ENCODE measurements around the gene TUBB1.
"Not testable (repeated sequence)": the region's sequence is repeated elsewhere in the genome, so short reads cannot be mapped to it uniquely, and the experiment has no call there.

The TUBB1 gene

DNA sequence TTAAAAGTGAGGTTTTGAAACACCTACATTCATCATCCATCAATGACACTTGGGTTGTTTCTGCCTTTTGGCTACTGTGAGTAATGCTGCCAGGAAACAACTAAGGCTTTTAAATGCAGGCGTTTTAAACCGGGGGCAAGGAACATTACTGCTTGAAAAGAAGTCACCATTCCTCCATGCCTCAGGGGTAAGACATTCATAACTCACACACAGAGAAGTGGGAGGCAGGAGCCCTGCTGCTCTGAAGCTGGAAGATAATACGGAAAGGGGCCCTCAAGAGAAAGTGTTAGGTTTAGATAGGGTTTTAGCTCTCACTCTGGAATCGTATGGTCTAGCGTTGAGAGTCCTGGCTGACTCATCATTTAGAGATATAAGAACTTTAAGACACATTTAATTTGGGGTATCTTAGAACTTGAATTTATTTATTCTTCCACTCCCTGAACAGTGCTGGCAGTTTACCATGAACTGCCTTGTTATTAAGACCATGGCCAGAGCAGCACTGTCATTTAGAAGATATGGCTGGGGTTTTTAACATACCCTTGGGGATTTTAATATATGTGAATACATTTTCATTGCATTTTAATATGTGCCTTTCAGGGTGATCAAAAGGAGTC, 1.8 kb downstream of the TUBB1 start:
- peak; percentile 62 for DNase-seq (ENCODE audit: low read depth, low spot score)

DNA sequence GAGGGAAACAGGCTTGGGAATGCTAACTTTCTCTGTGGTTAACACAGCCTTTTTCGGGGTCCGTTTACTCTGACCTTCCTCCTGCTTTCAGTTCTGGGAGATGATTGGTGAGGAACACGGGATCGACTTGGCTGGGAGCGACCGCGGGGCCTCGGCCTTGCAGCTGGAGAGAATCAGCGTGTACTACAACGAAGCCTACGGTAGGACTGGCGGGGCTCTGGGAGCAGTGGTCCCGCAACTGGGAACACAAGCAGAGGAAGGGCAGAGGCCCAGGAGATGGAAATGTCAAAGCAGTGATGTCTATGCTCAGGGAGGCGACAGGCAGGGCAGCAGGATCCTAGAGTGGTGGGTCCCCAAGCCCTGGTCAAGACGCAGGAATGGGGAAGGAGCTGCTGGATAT, 3.5 kb downstream of the TUBB1 start:
- no peak for DNase-seq (ENCODE audit: low read depth, low spot score)

DNA sequence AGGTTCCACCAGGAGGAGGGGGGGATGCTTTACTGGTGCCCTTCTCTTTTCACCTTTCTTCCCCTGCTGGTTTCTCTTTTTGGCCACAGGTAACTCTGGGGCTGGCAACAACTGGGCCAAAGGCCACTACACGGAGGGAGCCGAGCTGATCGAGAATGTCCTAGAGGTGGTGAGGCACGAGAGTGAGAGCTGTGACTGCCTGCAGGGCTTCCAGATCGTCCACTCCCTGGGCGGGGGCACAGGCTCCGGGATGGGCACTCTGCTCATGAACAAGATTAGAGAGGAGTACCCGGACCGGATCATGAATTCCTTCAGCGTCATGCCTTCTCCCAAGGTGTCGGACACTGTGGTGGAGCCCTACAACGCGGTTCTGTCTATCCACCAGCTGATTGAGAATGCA, 4.4 kb downstream of the TUBB1 start:
- DNase-seq (ENCODE audit: low read depth, low spot score), result no peak

DNA sequence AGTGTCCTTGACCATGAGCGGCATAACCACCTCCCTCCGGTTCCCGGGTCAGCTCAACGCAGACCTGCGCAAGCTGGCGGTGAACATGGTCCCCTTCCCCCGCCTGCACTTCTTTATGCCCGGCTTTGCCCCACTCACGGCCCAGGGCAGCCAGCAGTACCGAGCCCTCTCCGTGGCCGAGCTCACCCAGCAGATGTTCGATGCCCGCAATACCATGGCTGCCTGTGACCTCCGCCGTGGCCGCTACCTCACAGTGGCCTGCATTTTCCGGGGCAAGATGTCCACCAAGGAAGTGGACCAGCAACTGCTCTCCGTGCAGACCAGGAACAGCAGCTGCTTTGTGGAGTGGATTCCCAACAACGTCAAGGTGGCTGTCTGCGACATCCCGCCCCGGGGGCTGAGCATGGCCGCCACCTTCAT, 4.9 kb downstream of the TUBB1 start:
- DNase-seq (ENCODE audit: low read depth, low spot score), result no peak

DNA sequence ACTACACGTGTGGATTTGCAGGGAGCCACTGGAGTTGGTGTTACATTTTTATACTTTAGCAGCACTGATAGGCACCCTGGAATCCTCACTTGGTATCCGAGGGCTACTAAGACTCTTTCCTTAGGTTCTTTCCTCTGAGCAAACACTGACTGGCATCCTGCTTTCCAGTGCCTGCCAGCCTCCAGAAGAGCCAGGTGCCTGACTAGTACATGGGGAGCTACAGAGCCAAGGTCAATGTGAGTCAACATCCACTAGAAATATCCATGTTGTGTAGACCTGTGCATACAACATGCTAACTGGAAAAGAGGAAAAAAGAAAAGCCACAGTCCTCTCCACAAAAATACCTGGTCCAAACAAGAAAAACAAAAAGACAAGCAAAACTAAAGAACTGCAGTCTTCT, 5.9 kb downstream of the TUBB1 start:
- DNase-seq (ENCODE audit: low read depth, low spot score), result no peak

DNA sequence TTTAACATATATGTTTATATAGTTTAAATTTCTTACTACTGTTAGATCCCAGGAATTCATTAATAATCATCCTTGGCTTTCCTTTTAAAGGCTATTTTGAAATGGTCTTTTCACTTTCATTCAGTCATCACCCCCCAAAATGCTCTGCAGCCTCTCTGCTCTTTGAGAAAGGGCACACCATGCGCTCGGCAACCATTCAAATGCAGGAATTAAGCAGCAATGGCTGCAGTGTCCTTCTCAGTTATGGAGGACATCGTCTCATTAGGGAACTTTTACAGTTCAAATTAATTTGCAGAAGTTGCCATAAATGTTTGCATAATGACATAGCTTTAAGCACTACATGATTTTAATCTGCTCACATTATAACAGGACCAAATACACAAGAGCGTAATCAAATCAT, 6.3 kb downstream of the TUBB1 start:
- DNase-seq (ENCODE audit: low read depth, low spot score), result no peak

DNA sequence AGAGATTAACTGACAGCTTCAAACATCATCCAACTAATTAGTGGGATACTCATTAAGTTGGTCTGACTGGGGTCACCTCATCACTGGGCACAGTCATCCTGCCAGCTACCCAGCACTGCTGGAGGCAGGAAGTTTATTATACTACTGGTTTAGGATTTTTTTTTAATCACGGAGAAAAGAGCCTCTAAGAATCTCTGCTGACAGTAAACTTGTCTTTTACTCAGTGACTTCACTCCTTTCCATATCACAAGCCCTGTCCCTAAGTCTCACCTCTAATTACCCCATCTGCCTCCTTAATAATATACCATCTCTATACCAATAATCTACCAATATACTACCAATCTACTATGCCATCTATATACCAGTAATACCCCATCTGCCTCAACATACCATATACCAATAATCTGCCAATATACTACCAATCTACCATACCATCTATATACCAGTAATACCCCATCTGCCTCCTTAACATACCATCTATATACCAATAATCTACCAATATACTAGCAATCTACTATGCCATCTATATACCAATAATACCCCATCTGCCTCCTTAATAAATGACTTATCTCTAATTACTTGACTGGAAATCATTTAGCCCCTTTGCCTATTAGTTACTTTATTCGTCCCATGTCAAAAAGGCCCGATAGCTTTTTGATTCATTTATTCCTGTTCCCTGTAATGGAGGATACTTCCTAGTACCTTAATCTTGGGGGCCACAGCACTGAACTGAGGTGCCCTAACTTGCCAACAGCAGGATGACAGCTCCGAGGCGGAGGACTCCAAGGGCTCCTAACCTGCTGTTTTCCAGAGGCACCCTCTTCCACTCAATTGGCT, 7.9 kb downstream of the TUBB1 start:
- no peak for DNase-seq (ENCODE audit: low read depth, low spot score)

DNA sequence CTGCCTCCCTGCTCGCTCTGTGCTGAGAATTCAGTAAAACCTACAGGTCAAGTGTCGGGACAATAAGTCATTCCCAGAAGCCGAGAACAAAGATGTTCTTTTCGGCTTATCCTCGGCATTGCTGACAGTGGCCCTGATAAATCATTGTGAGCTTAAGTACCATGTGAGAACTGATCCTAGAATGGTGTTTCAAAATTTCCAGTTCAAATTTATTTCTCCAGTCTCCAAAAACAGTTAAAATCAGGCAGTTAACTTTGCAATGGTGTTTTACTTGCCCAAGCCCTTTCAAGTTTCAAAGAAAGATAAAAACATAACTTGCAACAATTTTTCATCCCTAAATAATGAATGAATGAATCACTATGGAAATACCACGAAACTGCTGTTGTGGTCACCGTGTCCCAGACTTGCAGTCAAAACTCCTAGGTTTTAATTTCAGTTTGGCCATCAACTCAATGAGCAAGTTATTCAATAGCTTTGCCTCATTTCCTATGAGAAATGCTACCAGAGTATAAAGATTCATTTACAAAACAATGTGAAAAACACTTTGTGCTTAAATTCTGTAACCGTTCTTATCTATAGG, 8.6 kb downstream of the TUBB1 start:
- no peak for DNase-seq (ENCODE audit: low read depth, low spot score)

DNA sequence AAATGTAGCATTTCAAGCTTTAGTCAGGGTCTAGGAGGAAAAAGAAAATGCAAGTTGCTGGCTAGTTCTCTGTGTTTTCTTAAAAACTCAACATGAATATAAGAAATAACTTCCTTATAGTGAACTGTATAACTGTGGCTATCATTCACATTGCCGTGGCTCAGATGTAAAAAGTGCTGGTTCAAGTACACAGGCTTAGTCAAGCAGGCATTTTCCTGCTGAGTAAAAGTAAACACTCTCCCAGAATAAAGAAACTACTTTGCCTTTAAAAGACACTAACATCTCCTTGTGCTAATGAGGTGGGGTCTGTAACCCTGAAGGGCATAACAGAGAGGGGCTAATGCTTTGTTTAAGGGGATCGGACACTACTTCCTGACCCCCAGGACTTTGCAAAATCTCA, 9.6 kb downstream of the TUBB1 start:
- no peak for DNase-seq (ENCODE audit: low read depth, low spot score)

DNA sequence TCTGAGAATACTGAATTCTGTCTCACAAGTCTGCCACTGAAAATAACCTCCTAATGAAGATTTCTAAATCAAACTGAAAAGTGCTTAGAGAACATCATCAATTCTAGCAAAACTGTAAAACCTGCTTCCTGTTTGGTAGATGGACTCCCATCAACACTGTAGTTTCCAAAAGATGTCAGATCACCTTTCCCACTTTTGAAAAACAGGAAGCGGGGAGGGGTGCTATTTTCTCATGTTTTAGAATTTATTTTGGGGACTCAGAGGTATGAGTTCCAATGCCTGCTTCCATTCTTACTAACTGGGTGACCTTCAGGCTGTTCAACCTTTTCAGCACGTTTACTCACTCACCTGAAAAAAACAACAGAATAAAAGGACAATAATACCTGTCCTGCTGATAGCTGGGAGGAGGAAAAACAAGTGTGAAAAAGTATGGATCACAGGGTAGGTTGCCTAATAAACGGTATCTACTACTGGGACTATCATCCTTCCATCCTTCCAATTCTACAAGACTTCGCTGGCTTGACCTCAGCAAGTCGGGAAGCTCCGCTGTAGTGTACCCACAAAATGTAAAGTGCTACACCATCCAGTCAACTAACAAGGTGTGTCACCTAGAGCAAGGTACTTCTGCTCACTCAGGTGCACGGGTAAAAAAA, 11.8 kb downstream of the TUBB1 start:
- no peak for DNase-seq (ENCODE audit: low read depth, low spot score)

DNA sequence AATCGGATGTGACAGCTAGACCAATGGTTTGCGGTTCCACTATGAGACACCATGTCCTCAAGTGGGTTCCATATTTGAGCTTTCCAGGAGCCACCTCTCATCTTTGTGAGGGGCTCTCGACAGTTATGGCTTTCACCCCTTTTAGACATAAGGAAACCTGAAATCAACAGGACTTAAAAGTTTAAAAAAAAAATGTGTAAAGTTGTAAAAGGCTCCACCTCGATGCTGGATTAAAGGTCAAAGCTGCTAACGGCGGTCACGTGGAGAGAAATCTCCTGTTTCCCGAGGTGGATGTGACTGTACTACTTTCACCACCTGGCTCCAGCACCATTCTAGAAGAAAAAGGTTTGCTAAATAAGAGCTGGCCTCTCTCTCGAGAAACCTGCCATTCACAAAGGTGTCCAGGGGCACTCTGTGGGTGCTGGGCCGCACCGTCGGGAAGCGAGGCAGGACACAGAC, 12.4 kb downstream of the TUBB1 start:
- DNase-seq (ENCODE audit: low read depth, low spot score), result no peak

DNA sequence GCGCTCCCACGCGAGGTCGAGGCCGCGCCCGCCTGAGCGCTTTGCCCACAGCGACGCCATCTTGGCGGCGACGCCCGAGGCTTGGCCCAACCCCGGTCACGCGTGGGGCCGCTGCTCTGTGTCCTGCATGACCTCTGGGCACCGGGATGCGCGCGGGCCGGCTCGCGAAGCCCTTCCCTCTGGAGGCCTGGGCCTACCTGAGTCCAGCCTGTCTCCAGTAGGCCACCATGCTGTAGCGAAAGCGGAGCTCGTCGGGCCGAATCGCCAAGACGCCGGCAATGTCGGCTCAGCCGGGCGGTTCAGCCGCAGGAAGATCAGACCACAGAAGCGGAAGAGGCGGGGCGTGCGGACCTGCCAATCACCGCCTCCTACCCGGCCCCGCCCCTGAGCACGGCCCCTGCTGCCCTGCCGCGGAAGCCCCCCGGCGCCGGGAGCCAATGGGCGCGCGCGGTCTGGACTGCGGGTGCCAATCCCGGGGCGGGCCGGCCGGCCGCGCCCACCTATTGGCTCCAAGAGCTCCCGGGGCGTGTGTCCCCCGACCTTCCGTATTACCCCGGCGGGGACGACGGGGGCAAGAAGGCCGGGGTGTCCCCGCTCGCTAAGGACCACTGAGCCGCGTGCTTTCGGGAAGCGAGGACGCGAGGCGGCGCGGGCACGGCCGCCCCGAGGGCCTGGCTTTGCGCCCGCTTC, 12.9 kb downstream of the TUBB1 start, which contains the start of gene ATP5F1E:
Gene ATP5F1E (minus strand): TSS at position 313 of the 690 bp plus-strand sequence. CDS start 84 bp downstream, at position 229.
- DNase-seq (ENCODE audit: low read depth, low spot score), result peak; percentile 98

DNA sequence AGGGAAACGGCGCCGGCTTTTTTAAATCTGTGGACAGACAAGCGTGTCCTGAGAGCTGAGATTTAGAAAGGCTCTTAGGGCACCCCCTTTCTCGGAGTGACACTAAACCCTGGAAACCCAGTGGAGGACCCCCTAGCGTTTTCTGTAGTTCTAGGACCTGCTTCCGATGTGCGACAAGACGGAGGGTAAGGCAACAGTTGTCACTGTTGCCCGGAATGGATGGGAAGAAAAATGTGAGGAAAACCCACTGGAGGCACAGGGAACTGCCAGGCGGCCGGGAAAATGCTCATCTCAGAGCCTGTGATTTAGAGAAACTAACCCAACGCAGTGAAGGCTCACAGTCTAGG, 13.5 kb downstream of the TUBB1 start:
- no peak for DNase-seq (ENCODE audit: low read depth, low spot score)

DNA sequence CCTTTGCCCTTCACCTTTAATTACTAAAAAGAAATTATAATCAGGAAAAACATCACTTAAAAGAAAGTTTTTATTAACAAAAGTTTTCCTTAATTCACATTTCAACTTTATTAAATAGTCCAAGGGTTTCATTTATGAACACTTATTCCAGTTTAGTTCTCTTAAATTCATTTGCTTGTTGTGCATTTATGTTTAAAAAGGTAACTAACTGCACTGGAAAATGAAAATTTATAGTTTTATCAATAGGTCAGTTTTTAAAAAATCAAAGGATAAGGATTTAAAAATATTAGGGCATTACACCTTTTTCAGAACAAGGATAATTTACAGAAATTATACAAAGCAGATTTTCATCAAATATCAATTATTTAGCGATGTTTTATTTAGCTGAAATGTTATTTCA, 13.9 kb downstream of the TUBB1 start:
- no peak for DNase-seq (ENCODE audit: low read depth, low spot score)

DNA sequence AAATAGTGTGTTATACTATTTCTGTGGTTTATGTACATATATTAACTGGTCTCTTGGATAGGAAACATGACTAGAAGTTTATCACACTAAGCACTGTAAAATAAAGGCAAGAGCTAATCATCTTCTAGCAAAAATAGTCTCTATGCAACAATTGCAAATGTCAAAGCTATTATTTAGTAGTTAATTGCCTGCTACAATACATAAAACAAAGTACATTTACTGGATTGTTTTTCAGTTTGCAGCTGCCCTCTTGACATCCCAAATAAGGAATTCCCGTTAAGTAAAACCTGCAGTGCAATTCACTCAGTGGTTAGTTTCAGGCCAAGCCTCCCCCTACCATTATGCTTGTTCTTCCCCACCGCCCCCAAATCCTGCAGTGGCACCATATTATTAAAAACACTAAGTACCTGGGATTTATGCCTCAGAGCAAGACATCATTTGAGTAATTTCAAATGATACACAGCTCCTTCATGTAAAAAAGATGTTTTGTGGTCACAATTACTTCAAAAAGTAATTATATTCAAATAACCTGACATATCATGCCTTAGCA, 14.5 kb downstream of the TUBB1 start:
- DNase-seq (ENCODE audit: low read depth, low spot score), result no peak

DNA sequence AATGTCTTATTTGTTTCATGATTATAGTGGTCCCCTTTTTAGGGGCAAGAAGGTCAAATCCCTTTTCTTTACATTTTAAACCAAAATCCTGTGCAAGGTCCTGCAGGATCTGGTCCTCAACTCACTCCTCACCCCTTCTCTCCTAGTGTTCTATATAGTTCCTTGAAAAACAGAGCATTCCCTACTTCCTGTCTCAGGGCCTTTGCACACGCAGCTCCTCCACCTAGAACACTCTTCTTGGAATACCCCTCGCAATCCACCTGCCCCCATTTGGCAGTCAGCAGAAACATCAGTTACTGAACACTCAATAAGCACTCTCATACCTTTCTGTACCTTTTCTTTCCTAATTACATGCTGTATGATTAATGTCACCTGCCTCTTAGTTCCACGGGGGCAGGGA, 16.2 kb downstream of the TUBB1 start:
- no peak for DNase-seq (ENCODE audit: low read depth, low spot score)

DNA sequence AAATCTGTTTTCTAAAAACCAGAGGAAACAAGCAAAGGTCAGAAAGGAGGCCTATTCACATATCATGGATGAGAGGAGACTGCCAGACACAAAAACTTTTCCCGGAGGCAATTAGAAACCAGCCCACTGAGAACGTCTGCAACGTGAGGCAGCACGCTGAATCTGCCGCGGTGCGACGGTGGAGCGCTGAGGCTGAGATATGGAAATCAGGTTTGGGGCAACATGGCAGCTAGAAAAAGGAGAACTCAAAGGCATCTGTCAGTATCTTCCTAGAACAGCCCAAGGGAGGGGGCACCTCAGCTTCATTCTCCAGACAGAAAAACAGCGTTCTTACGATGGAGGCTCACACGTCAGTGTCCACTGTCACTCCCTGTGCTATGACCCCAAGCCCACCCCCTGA, 18.2 kb downstream of the TUBB1 start:
- no peak for DNase-seq (ENCODE audit: low read depth, low spot score)

DNA sequence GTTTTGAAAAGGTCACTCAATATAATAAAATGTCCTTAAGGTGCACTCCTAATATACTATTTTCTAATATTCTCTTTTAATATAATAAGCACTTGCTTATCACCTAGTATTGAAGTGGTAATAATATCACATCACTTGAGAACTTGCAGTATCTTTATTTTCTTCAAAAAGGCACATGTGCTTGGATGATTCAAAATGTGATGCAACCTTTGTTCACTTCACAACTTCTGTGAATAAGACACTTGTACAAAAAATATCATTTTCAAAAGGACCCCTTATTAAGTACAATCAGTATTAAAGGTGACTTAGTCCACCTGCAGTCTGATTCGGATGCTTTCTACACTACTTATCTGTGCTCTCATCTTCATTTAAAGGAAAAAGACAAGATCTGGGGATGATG, 20.0 kb downstream of the TUBB1 start:
- DNase-seq (ENCODE audit: low read depth, low spot score), result no peak

DNA sequence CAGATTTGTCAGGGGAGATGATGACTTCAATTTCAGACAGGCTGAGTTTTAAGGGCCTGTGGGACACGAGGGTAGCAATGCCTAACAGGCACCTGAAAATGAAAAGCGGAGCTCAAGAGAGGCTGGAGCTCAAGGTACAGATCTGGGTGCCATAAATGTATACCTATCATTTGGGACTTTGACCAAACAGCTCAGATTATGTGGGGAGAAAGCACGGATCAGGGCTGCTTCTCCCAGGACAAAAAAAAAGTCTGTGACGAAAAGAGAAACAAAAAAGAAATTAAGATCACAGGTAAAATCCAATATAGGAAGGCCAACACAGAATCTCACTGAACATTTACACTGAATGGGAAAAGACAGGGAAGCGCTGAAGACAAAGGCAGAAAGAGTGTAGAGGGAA, 21.4 kb downstream of the TUBB1 start:
- DNase-seq (ENCODE audit: low read depth, low spot score), result no peak

DNA sequence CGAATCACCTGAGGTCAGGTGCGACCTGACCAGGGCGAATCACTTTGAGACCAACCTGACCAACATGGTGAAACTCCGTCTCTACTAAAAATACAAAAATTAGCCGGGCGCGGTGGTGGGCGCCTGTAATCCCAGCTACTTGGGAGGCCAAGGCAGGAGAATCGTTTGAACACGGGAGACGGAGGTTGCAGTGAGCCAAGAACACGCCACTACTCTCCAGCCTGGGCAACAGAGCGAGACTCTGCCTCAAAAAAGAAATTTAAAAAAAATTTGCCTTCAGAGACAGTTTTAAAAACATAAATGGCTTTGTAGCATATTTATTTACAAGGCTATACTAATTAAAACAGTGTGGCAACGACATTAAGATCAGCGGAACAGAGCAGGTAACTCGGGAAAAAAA, 22.3 kb downstream of the TUBB1 start:
- DNase-seq (ENCODE audit: low read depth, low spot score), result not testable (repeated sequence)

DNA sequence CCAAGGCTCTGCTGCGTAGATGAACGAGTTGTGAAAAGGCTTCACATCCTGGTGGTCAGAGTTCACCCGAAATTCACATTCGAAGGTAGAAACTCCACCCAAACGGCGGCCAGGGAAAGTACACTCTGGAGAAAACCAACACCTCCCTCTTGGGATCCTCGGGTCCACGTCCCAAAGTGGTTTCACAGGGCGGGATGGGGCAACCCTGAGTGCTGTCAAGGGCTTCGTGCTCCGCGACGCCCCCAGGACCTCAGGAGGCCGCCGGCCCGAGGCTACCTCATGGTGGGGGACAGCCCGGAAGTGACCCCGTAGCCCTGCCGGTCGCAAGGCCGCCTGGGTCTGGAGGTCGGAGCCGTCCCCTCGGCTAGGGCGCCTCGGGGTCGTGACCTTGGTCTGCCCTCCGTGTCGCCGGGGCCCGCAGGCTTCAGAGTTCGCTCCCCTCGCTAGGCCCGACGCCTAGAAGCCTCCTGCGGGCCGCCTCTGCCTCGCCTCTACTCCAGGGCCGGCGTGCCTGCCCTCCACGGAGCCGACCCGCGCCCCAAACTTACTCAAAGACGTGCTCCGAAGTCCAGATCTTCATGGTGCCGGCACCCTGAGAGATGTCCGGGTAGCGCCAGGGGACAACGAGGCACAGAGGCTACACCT, 23.0 kb downstream of the TUBB1 start, which contains the start of gene PRELID3B:
Gene PRELID3B (minus strand): TSS at position 636 of the 645 bp plus-strand sequence. CDS start 56 bp downstream, at position 580.
- no peak for DNase-seq (ENCODE audit: low read depth, low spot score)

Measured in ELF-1 (cell line).